Spleen (tissue), 11 donors: ENCODE data around the gene CNOT3. TPM values are rescaled to one million over a fixed set of nuclear protein-coding genes. Genes with fewer than 3 reads are reported as not detected.

Experiments
- DNase-seq: peaks from one replicate; pipeline ENCODE4 v3.0.0-alpha.2; 2020
- H3K27ac ChIP-seq, 8 donors: fragments of 200-600 bp; sonication (generic) in 7 of 8; 1 replicate in 4 of 8; 2 replicates in 4 of 8; pipeline versions ENCODE4 v1.5.0 to v1.8.0; 2016 to 2021; ENCODE audit warnings: inconsistent platforms in 4 of 8, mild to moderate bottlenecking in 4 of 8, moderate library complexity in 1 of 8
- H3K27me3 ChIP-seq, 7 donors: fragments of 200-600 bp; sonication (generic) in 6 of 7; replicated peaks in 1 of 7; 1 replicate in 4 of 7; 2 replicates in 3 of 7; pipeline versions ENCODE4 v1.5.0 to v1.8.0; 2016 to 2021; ENCODE audit warnings: inconsistent platforms in 3 of 7, mild to moderate bottlenecking in 1 of 7
- H3K36me3 ChIP-seq, 6 donors: fragments of 200-600 bp; sonication (generic) in 5 of 6; 1 replicate in 4 of 6; 2 replicates in 2 of 6; pipeline versions ENCODE4 v1.5.0 to v1.8.0; 2016 to 2021; ENCODE audit warnings: inconsistent platforms in 2 of 6
- H3K4me1 ChIP-seq, 6 donors: fragments of 200-600 bp; sonication (generic) in 5 of 6; 1 replicate in 3 of 6; 2 replicates in 3 of 6; pipeline versions ENCODE4 v1.5.0 to v1.8.0; 2016 to 2021; ENCODE audit warnings: inconsistent platforms in 3 of 6
- H3K4me3 ChIP-seq, 8 donors: fragments of 200-600 bp; sonication (generic) in 7 of 8; 1 replicate in 4 of 8; 2 replicates in 4 of 8; pipeline versions ENCODE4 v1.5.0 to v1.8.0; 2016 to 2021; ENCODE audit warnings: inconsistent platforms in 4 of 8, mild to moderate bottlenecking in 4 of 8, moderate library complexity in 2 of 8
- H3K9me3 ChIP-seq, 8 donors: fragments of 200-600 bp; sonication (generic) in 7 of 8; 1 replicate in 4 of 8; 2 replicates in 4 of 8; pipeline versions ENCODE4 v1.5.0 to v1.8.0; 2016 to 2021; ENCODE audit warnings: inconsistent platforms in 4 of 8
- CTCF ChIP-seq, 11 experiments: fragments of 200-600 bp in 7 of 11; fragments of 450-650 bp in 4 of 11; sonication (generic) in 4 of 11; IDR thresholded peaks in 8 of 11; conservative IDR thresholded peaks in 3 of 11; 1 replicate in 7 of 11; 2 replicates in 4 of 11; pipeline versions ENCODE4 v1.4.0 to v1.8.0; 2016 to 2021; ENCODE audit warnings: antibody characterized with exemption in 11 of 11, inconsistent platforms in 4 of 11, mild to moderate bottlenecking in 1 of 11
- POLR2A ChIP-seq, 3 donors: fragments of 450-650 bp; IDR thresholded peaks; one replicate each; pipeline ENCODE4 v1.5.1; 2017; ENCODE audit warnings: antibody characterized with exemption in 3 of 3, mild to moderate bottlenecking in 1 of 3
- POLR2AphosphoS5 ChIP-seq, 3 donors: sonication (generic); formaldehyde crosslinking; IDR thresholded peaks; one replicate each; pipeline ENCODE4 v1.5.1; 2017; ENCODE audit warnings: antibody characterized with exemption in 3 of 3
- WGBS, 5 donors: extraction: QIAGEN DNeasy Blood & Tissue Kit in 3 of 5; methylation state at CpG; one replicate each; pipeline versions ENCODE4 v1.1.5 to v1.1.7; 2013 to 2018; 5-methylcytosine and 5-hydroxymethylcytosine counted together
- intact Hi-C: fragments of 100-400 bp; cut with DNase I; formaldehyde crosslinking; loops from one replicate; pipeline ENCODE4 v1.15.0; 2023; ENCODE audit warnings: low total_unique reads
- polyA plus RNA-seq, 3 donors: library from polyadenylated mRNA; stranded (reverse); fragments of 200-250 nt; gene quantifications; one replicate each; pipeline ENCODE4 v1.2.1, GENCODE V29; 2013
- total RNA-seq, 7 donors: library from RNA; depleted of rRNA in 3 of 7; stranded (reverse); fragments of >200 nt in 3 of 7; fragmentation: NEBNext Ultra II Directional in 4 of 7; extraction: Animal tissue kit (Norgen Biotek cat#: 25700) in 4 of 7; gene quantifications; one replicate each; pipeline versions ENCODE4 v1.1.0 to v1.2.1, GENCODE V29; 2016 to 2021
- donor health status: healthy with polysubstance abuse.
- donor health status: DM: no; HTN: no; CAD: no; lungs with moderate emphysema.
- donor health status: DM: no; HTN: no; CAD: no.
- donor health status: Bipolar disorder and iron deficiency.
- donor health status: healthy.
- donor health status: DM: no; HTN: no; CAD: no.
- donor health status: DM: yes; HTN: yes; CAD: no.

The CNOT3 gene
- total and polyA plus RNA-seq, 10 donors, result 17.7 to 56.1 (median 42.8) TPM

GRCh38 chr19:54109651-54110050, 27.9 kb upstream of the CNOT3 start:
- peaks cover 0 to 92% (median 60%) of the 10 kb centered on the region in 6 donors for H3K36me3 ChIP-seq

GRCh38 chr19:54114340-54115108, 23.0 kb upstream of the CNOT3 start:
- TF ChIP-seq POLR2A (IDR thresholded peaks at IDR 0.05) (no peak), POLR2AphosphoS5 (IDR thresholded peaks at IDR 0.05) (peak; percentile 72 to 81 (median 77))
- H3K4me1 ChIP-seq, result peaks cover 17 to 48% (median 33%) of the 10 kb centered on the region in 6 donors
- intact Hi-C loops, result no loop called here
- H3K27me3 ChIP-seq, result no peaks in the 10 kb centered on the region
- DNase-seq, result peak; percentile 90
- H3K4me3 ChIP-seq, result peak overlapping the region; percentile 85 to 98 (median 92)
- H3K27ac ChIP-seq, result peak overlapping the region; percentile 82 to 95 (median 92)
- peaks cover 4 to 60% (median 31%) of the 10 kb centered on the region in 6 donors for H3K36me3 ChIP-seq
- H3K9me3 ChIP-seq, result no peaks in the 10 kb centered on the region
- 2 to 7% (median 6%) methylated on average over 26 to 28 of the region's 28 CpGs for WGBS, 5 donors

More at GRCh38 chr19:54109651-54110050, 27.9 kb upstream of the CNOT3 start:
- WGBS, 5 donors, result 84 to 90% (median 87%) methylated on average over 5 to 6 of the region's 6 CpGs
- no peak for TF ChIP-seq POLR2A (IDR thresholded peaks at IDR 0.05)
- no peak for TF ChIP-seq CTCF (IDR thresholded peaks at IDR 0.05 in 8 of 11, conservative IDR thresholded peaks at IDR 0.05 in 3 of 11)
- TF ChIP-seq POLR2AphosphoS5 (IDR thresholded peaks at IDR 0.05), result no peak
- intact Hi-C loops, result no loop called here
- Histone ChIP-seq H3K9me3 (no peaks in the 10 kb centered on the region), H3K4me1 (peaks cover 6 to 35% (median 14%) of the 10 kb centered on the region in 6 donors), H3K27me3 (no peaks in the 10 kb centered on the region), H3K27ac (no peak overlapping the region), H3K4me3 (no peak overlapping the region)
- DNase-seq, result no peak

- H3K27ac ChIP-seq, result peak within 1 kb of the TSS; percentile 82 to 95 (median 92)
- H3K27me3 ChIP-seq, result no peaks in the 10 kb centered on the region
- H3K36me3 ChIP-seq, result peaks cover 4 to 60% (median 30%) of the 10 kb centered on the region in 6 donors
- DNase-seq, result peak; percentile 96
- no peaks in the 10 kb centered on the region for H3K9me3 ChIP-seq
- WGBS, 5 donors, result 0 to 1% (median 0%) methylated on average over 60 of the region's 60 CpGs
- TF ChIP-seq CTCF (IDR thresholded peaks at IDR 0.05 in 8 of 11, conservative IDR thresholded peaks at IDR 0.05 in 3 of 11) (peak in 2 of 11 experiments; percentile 9 to 15), POLR2A (IDR thresholded peaks at IDR 0.05) (peak; percentile 44 to 80 (median 56)), POLR2AphosphoS5 (IDR thresholded peaks at IDR 0.05) (peak; percentile 93 to 98 (median 95))
- peaks cover 17 to 48% (median 33%) of the 10 kb centered on the region in 6 donors for H3K4me1 ChIP-seq
- intact Hi-C loops, result no loop called here
- H3K4me3 ChIP-seq, result peak within 1 kb of the TSS; percentile 85 to 98 (median 92)
Measured at GRCh38 chr19:54115109-54116063, 22.2 kb upstream of the CNOT3 start, which contains the start of the genes PRPF31 and TFPT. Gene PRPF31, plus strand, starts transcription at chr19:54115754. Its CDS starts 2,525 bp downstream, at chr19:54118279. Gene TFPT, minus strand, starts transcription at chr19:54115657. Its CDS starts 388 bp downstream, at chr19:54115269.

- Histone ChIP-seq H3K4me3 (no peak overlapping the region), H3K4me1 (peaks cover 6 to 21% (median 11%) of the 10 kb centered on the region in 6 donors), H3K27me3 (no peaks in the 10 kb centered on the region), H3K27ac (no peak overlapping the region), H3K9me3 (no peaks in the 10 kb centered on the region), H3K36me3 (peaks cover 4 to 85% (median 76%) of the 10 kb centered on the region in 6 donors)
- 81 to 93% (median 91%) methylated on average over 6 to 10 of the region's 10 CpGs for WGBS, 5 donors
- TF ChIP-seq CTCF (IDR thresholded peaks at IDR 0.05 in 8 of 11, conservative IDR thresholded peaks at IDR 0.05 in 3 of 11) (no peak), POLR2A (IDR thresholded peaks at IDR 0.05) (no peak), POLR2AphosphoS5 (IDR thresholded peaks at IDR 0.05) (no peak)
- DNase-seq, result no peak
- intact Hi-C loops, result no loop called here
Measured at GRCh38 chr19:54121259-54121658, 16.3 kb upstream of the CNOT3 start.
